IPS-15b (cell line): ENCODE results near the gene MIA2.
"Not testable (repeated sequence)": the region's sequence is repeated elsewhere in the genome, so short reads cannot be mapped to it uniquely, and the experiment has no call there.

Experiments used
- H3K27me3 ChIP-seq: one replicate; pipeline ENCODE4 v1.6.1; 2013; ENCODE audit warnings: low read length; ENCODE audit not compliant: control insufficient read depth, insufficient read depth
- H3K36me3 ChIP-seq: one replicate; pipeline ENCODE4 v1.6.1; 2013; ENCODE audit warnings: low read length; ENCODE audit not compliant: control insufficient read depth, insufficient read depth
- H3K4me1 ChIP-seq: one replicate; pipeline ENCODE4 v1.6.1; 2013; ENCODE audit warnings: mild to moderate bottlenecking, low read length; ENCODE audit not compliant: control insufficient read depth, insufficient read depth
- H3K4me3 ChIP-seq: one replicate; pipeline ENCODE4 v1.5.1; 2013; ENCODE audit warnings: low read depth, low read length
- H3K9ac ChIP-seq: one replicate; pipeline ENCODE4 v1.6.1; 2013; ENCODE audit warnings: low read depth, mild to moderate bottlenecking, low read length
- H3K9me3 ChIP-seq: one replicate; pipeline ENCODE4 v1.6.1; 2013; ENCODE audit warnings: mild to moderate bottlenecking, low read length; ENCODE audit not compliant: control insufficient read depth, insufficient read depth

Gene MIA2

GRCh38 chr14:39280678-39281077 is 47.0 kb downstream of the MIA2 start:
- not testable (repeated sequence) for H3K27me3 ChIP-seq, H3K9ac ChIP-seq, H3K4me3 ChIP-seq, H3K9me3 ChIP-seq, H3K36me3 ChIP-seq, H3K4me1 ChIP-seq

GRCh38 chr14:39289523-39289922 is 55.8 kb downstream of the MIA2 start:
- H3K4me1 ChIP-seq, result no peaks in the 10 kb centered on the region
- H3K9me3 ChIP-seq, result no peaks in the 10 kb centered on the region

GRCh38 chr14:39291701-39292100 is 58.0 kb downstream of the MIA2 start:
- no peaks in the 10 kb centered on the region for H3K36me3 ChIP-seq
- H3K4me3 ChIP-seq, result no peak overlapping the region
- H3K27me3 ChIP-seq, result no peaks in the 10 kb centered on the region
- H3K4me1 ChIP-seq, result no peaks in the 10 kb centered on the region
- no peak overlapping the region for H3K9ac ChIP-seq
- no peaks in the 10 kb centered on the region for H3K9me3 ChIP-seq

More at GRCh38 chr14:39289523-39289922, 55.8 kb downstream of the MIA2 start:
- no peaks in the 10 kb centered on the region for H3K27me3 ChIP-seq
- H3K4me3 ChIP-seq, result no peak overlapping the region
- H3K9ac ChIP-seq, result no peak overlapping the region
- H3K36me3 ChIP-seq, result no peaks in the 10 kb centered on the region

GRCh38 chr14:39293629-39294028 is 59.9 kb downstream of the MIA2 start:
- H3K4me1 ChIP-seq, result no peaks in the 10 kb centered on the region
- no peaks in the 10 kb centered on the region for H3K27me3 ChIP-seq
- H3K9me3 ChIP-seq, result no peaks in the 10 kb centered on the region
- H3K4me3 ChIP-seq, result no peak overlapping the region
- H3K36me3 ChIP-seq, result no peaks in the 10 kb centered on the region
- no peak overlapping the region for H3K9ac ChIP-seq

GRCh38 chr14:39300389-39300788 is 66.7 kb downstream of the MIA2 start:
- H3K9me3 ChIP-seq, H3K27me3 ChIP-seq, H3K4me3 ChIP-seq, H3K9ac ChIP-seq, H3K36me3 ChIP-seq, H3K4me1 ChIP-seq: not testable (repeated sequence)

GRCh38 chr14:39302124-39302810 is 68.6 kb downstream of the MIA2 start:
- no peak overlapping the region for H3K9ac ChIP-seq
- H3K27me3 ChIP-seq, result no peaks in the 10 kb centered on the region
- H3K4me1 ChIP-seq, result no peaks in the 10 kb centered on the region
- H3K4me3 ChIP-seq, result no peak overlapping the region
- no peaks in the 10 kb centered on the region for H3K36me3 ChIP-seq
- no peaks in the 10 kb centered on the region for H3K9me3 ChIP-seq

- no peak overlapping the region for H3K4me3 ChIP-seq
- no peaks in the 10 kb centered on the region for H3K36me3 ChIP-seq
- no peaks in the 10 kb centered on the region for H3K4me1 ChIP-seq
- no peaks in the 10 kb centered on the region for H3K9me3 ChIP-seq
- no peak overlapping the region for H3K9ac ChIP-seq
- H3K27me3 ChIP-seq, result no peaks in the 10 kb centered on the region
Measured at GRCh38 chr14:39303115-39303514, 69.4 kb downstream of the MIA2 start.

GRCh38 chr14:39307815-39308214 is 74.1 kb downstream of the MIA2 start:
- Histone ChIP-seq H3K4me3 (no peak overlapping the region), H3K4me1 (no peaks in the 10 kb centered on the region), H3K36me3 (no peaks in the 10 kb centered on the region), H3K9me3 (no peaks in the 10 kb centered on the region), H3K9ac (no peak overlapping the region), H3K27me3 (no peaks in the 10 kb centered on the region)

- Histone ChIP-seq H3K36me3 (no peaks in the 10 kb centered on the region), H3K4me3 (no peak overlapping the region), H3K4me1 (no peaks in the 10 kb centered on the region), H3K27me3 (no peaks in the 10 kb centered on the region), H3K9ac (no peak overlapping the region), H3K9me3 (no peaks in the 10 kb centered on the region)
Measured at GRCh38 chr14:39310051-39310450, 76.3 kb downstream of the MIA2 start.

- H3K4me1 ChIP-seq, result no peaks in the 10 kb centered on the region
- no peak overlapping the region for H3K4me3 ChIP-seq
- no peaks in the 10 kb centered on the region for H3K36me3 ChIP-seq
- no peaks in the 10 kb centered on the region for H3K27me3 ChIP-seq
- no peaks in the 10 kb centered on the region for H3K9me3 ChIP-seq
- H3K9ac ChIP-seq, result no peak overlapping the region
Measured at GRCh38 chr14:39315859-39316444, 82.2 kb downstream of the MIA2 start.

- no peaks in the 10 kb centered on the region for H3K27me3 ChIP-seq
- H3K36me3 ChIP-seq, result no peaks in the 10 kb centered on the region
- no peaks in the 10 kb centered on the region for H3K9me3 ChIP-seq
- no peaks in the 10 kb centered on the region for H3K4me1 ChIP-seq
- no peak overlapping the region for H3K4me3 ChIP-seq
- no peak overlapping the region for H3K9ac ChIP-seq
Measured at GRCh38 chr14:39316830-39317553, 83.3 kb downstream of the MIA2 start.

GRCh38 chr14:39318574-39318973 is 84.9 kb downstream of the MIA2 start:
- Histone ChIP-seq H3K9ac (no peak overlapping the region), H3K27me3 (no peaks in the 10 kb centered on the region), H3K36me3 (no peaks in the 10 kb centered on the region), H3K4me3 (no peak overlapping the region), H3K4me1 (no peaks in the 10 kb centered on the region), H3K9me3 (no peaks in the 10 kb centered on the region)
